HG03520 (cell line): ENCODE results near the gene LITAF.

Experiments
- ATAC-seq: cut with Tn5 transposase; IDR thresholded peaks from one replicate; pipeline ENCODE4 v1.9.1; 2021; ENCODE audit warnings: mild to moderate bottlenecking, moderate library complexity; ENCODE audit not compliant: unreplicated experiment

LITAF gene

GRCh38 chr16:11497851-11498289 is 88.8 kb downstream of the LITAF start:
- no peak for ATAC-seq
